Ovary (tissue), 3 donors: ENCODE measurements around the gene CRACR2B.

ENCODE experiments used
- CTCF ChIP-seq, 3 donors: fragments of 450-650 bp in 2 of 3; fragments of 200-600 bp in 1 of 3; IDR thresholded peaks; one replicate each; pipeline versions ENCODE4 v1.5.1 to v1.8.0; 2016 to 2022; ENCODE audit warnings: antibody characterized with exemption in 3 of 3, mild to moderate bottlenecking in 1 of 3
- POLR2A ChIP-seq: fragments of 450-650 bp; IDR thresholded peaks from one replicate; pipeline ENCODE4 v1.6.1; 2017; ENCODE audit warnings: antibody characterized with exemption, mild to moderate bottlenecking, moderate library complexity
- donor health status: DM: no; HTN: no; CAD: no.

GRCh38 chr11:836274-836673, 8.6 kb downstream of the CRACR2B start:
- no peak for TF ChIP-seq CTCF (IDR thresholded peaks at IDR 0.05)
- no peak for TF ChIP-seq POLR2A
